ENCODE results near the gene HAPLN3.
A peak's percentile ranks its signal among the peaks of the same experiment; 100 is the strongest.

Gene HAPLN3

GRCh38 chr15:88911766-88912118 lies 16.4 kb upstream of the HAPLN3 start (continued):
- no peak for TF ChIP-seq ZSCAN5A (tag by site-specific recombination; IDR thresholded peaks at IDR 0.05)
- TF ChIP-seq TRIM28 (IDR thresholded peaks at IDR 0.05; ENCODE audit: borderline replicate concordance, low read length): no peak
- no peak for TF ChIP-seq ZNF645 (tag by site-specific recombination; IDR thresholded peaks at IDR 0.05)
- TF ChIP-seq PATZ1 (tag by site-specific recombination; IDR thresholded peaks at IDR 0.05): peak; percentile 37; the same call in 1 of the 2 replicates
- peak; percentile 78 for TF ChIP-seq ZIC2 (tag by site-specific recombination; IDR thresholded peaks at IDR 0.05)
- peak; percentile 80 for TF ChIP-seq ZNF600 (tag by site-specific recombination; IDR thresholded peaks at IDR 0.05)
- no peak for TF ChIP-seq ZNF791 (tag by site-specific recombination; IDR thresholded peaks at IDR 0.05)
- no peak for TF ChIP-seq ZNF707 (tag by site-specific recombination; IDR thresholded peaks at IDR 0.05)
- peak; percentile 46; the same call in 1 of the 2 replicates for TF ChIP-seq ZNF629 (tag by site-specific recombination; IDR thresholded peaks at IDR 0.05)
- TF ChIP-seq ZXDB (tag by site-specific recombination; IDR thresholded peaks at IDR 0.05): 0 out of 2 replicates have a peak, but pooled peaks have one; percentile 16
- no peak for TF ChIP-seq ZBTB10 (tag by site-specific recombination; IDR thresholded peaks at IDR 0.05)
- no peak for TF ChIP-seq ZNF184 (tag by site-specific recombination; IDR thresholded peaks at IDR 0.05)
- TF ChIP-seq ZBTB49 (tag by site-specific recombination; IDR thresholded peaks at IDR 0.05; ENCODE audit: low read depth): no peak
- no peak for TF ChIP-seq PRDM4 (tag by site-specific recombination; IDR thresholded peaks at IDR 0.05)
- TF ChIP-seq ZNF19 (tag by site-specific recombination; IDR thresholded peaks at IDR 0.05; ENCODE audit: low read depth): no peak
- TF ChIP-seq ZNF175 (tag by site-specific recombination; IDR thresholded peaks at IDR 0.05): no peak
- no peak for TF ChIP-seq ZNF747 (tag by site-specific recombination; IDR thresholded peaks at IDR 0.05)
- no peak for TF ChIP-seq ZNF354C (tag by site-specific recombination; IDR thresholded peaks at IDR 0.05; ENCODE audit: borderline replicate concordance, low read depth)
- no peak for TF ChIP-seq ZNF530 (tag by site-specific recombination; IDR thresholded peaks at IDR 0.05; ENCODE audit: low read depth)
- TF ChIP-seq ZBTB44 (tag by site-specific recombination; IDR thresholded peaks at IDR 0.05): no peak
- TF ChIP-seq ZNF843 (tag by site-specific recombination; IDR thresholded peaks at IDR 0.05): no peak; the same call in 1 of the 2 replicates
- no peak for TF ChIP-seq CTCF (tag by site-specific recombination; IDR thresholded peaks at IDR 0.05)
- no peak for TF ChIP-seq HOXD13 (CRISPR knock-in tag; IDR thresholded peaks at IDR 0.05; ENCODE audit: borderline replicate concordance)
- no peak for TF ChIP-seq GLI2 (tag by site-specific recombination; IDR thresholded peaks at IDR 0.05; ENCODE audit: borderline replicate concordance, low read depth)
